ENCODE results near the gene RMDN2.

- TF ChIP-seq SIN3A (IDR thresholded peaks at IDR 0.05; ENCODE audit: borderline replicate concordance, insufficient read depth, low read depth, low read length) (no peak), CTCF (IDR thresholded peaks at IDR 0.05) (no peak)
Observed at GRCh38 chr2:37898448-37898847, 26.6 kb upstream of the RMDN2 start.
